GM19238 (cell line): Measurements from ENCODE around the gene CALR3.
A peak's percentile ranks its signal among the peaks of the same experiment; 100 is the strongest.
"Not testable (repeated sequence)": the region's sequence is repeated elsewhere in the genome, so short reads cannot be mapped to it uniquely, and the experiment has no call there.

Experiments used
- DNase-seq: peaks from one replicate; pipeline ENCODE4 v3.0.0; 2011; ENCODE audit warnings: low spot score; ENCODE audit not compliant: insufficient read length

The CALR3 gene

DNA sequence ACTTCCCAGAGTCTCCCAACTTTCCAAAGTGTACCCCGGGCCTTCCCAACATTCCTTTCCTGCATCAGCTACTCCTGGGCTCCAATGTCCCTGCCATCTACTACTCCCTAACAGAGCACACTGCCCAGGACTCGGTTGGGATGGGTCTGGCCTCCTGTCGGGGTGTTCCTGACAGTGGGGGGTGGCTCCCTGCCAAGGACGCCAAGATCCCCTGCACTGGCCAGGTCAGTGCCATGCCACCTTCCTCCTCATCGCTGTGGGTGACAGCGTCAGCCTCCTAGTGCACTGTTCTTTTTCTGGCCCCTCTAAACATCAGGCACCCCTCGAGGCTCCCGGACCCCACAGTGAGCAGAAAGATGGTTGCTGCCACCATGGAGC, 38.0 kb downstream of the CALR3 start:
- DNase-seq = no peak

DNA sequence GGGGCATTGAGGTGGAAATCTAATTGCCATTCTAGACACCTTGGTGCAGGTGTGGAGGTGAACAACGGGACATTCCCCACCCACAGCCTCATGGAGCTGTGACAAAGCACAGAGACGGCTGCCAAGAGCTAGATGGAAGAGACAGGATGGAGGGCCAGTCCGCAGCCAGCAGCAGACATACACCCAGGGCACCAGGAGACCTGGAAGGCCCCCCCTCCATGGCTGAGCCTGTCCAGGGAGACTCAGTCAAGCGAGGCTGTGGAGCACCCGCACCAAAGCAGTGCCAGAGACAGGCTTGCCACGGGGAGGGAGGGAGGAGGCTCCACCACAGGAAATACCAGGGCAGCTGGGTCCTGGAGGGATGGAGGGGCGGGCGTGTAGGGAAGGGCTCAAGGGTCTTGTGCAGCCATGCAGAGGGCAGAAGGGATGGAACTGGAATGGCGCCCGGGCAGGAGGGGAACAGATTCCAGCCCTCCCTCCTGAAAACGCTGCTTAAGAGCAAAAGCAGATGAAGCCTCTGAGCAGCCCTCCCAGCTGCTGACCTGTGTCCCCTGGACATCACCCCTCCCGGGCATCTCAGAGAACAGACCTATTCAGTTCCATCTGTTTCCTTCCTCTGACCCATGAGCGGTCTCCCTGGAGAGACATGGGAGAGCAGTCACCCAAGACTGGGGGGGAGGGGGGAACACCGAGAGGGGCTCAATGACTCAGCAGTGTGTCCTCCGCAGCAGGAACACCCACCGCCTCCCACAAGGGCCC, 38.6 kb downstream of the CALR3 start:
- no peak for DNase-seq

DNA sequence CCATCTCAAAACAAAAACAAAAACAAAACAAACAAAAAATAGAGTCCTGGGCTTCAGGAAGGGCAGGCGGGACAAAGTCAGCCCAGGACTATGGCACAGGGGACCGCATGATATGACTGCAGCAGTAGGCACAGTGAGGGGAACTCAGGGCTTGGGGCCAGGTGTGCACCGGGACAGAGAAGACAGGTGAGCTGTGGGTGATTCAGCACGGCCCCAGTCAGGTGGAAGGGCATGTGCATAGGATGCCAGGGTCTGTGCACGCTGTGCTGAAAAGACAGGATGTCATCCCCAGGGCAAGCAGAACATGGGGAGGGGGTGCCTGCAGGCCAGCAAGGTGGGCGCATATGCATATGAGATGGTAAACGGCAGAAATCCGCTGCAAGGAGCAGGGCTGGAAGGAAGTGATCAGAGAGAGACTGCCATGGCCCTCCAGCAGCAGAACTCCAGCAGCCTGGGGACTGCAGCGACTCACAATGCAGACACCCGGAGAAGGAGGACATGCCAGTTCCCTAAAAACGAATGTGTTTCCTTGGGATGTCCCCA, 39.2 kb downstream of the CALR3 start:
- DNase-seq = no peak

DNA sequence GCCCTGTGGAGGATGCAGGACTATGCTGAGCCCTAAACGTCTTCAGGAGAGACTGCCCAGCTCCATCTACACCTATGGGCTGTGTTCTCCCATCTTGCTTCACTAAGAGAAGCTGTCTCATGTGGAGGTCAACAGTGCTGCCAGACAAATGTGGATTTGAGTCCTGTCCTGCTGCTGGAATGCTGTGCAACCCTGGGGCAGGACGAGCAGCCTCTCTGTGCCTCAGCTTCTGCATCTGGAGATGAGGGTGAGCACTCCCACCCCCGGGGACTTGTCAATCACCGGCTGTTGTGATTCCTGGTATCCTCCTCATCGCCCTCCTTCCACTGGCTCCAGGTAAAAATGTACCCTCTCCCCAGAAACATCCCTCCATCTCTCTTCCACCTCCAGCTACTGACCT, 40.5 kb downstream of the CALR3 start:
- no peak for DNase-seq

DNA sequence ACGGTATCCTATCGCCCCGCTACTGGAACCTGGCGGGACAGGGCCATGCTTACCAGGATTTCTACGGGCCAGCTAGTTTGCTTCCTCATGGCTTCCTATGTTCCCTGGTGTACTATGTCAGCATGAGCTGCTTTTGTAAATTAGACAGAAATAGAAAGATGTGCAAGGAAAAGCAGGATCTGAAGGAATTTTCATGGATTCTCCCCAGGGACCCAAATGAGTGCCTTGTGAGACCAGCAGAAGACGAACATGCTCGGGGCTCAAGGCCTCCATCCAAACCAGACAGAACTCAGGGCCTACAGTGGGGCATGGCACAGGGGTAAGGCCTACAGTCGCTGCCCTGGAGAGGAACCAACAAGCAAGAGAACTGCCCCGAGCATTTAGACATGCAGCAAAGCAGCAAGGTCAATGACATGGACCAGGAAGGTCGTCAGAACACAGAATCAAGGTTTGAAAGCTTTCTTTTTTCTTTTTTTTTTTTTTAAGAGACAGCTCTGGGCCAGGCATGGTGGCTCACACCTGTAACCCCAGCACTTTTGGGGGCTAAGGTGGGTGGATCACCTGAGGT, 41.5 kb downstream of the CALR3 start:
- no peak for DNase-seq

DNA sequence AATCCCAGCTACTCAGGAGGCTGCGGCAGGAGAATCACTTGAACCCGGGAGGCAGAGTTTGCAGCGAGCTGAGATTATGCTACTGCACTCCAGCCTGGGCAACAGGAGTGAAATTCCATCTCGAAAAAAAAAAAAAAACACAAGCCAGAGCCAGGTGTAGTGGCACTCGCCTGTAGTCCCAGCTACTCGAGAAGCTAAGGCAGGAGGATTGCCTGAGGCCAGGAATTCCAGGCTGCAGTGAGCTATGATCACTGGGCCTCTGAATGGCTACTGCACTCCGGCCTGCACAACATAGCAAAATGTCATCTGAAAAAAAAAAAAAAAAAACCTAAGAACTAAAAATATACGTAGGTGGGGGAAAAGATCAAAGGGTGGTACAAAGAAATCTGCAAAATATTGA, 43.6 kb downstream of the CALR3 start:
- DNase-seq = no peak

DNA sequence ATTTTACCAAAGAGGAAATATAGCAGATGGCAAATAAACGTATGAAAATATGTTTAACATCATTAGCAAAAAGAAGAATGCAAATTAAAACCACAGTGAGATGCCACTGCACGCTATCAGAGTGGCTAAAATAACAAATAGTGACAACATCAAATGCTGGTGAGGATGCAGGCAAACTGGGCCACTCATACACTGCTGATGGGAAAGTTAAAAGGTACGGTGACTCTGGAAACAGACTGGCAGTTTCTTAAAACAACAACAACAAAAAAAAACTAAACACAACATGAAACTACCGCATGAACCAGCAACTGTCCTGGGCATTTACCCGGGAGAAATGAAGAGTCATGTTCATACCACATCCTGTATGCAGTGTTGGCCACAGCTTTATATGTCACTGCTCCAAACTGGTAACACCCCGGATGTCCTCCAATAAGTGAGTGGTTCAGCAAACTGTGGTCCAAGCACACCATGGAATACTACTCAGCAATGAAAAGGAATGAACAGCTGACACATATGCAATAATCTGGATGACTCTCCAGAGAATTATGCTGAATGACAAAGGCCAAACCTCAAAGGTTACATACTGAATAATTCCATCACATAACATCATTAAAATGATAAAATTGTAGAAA, 46.5 kb downstream of the CALR3 start:
- peak; percentile 66 for DNase-seq

DNA sequence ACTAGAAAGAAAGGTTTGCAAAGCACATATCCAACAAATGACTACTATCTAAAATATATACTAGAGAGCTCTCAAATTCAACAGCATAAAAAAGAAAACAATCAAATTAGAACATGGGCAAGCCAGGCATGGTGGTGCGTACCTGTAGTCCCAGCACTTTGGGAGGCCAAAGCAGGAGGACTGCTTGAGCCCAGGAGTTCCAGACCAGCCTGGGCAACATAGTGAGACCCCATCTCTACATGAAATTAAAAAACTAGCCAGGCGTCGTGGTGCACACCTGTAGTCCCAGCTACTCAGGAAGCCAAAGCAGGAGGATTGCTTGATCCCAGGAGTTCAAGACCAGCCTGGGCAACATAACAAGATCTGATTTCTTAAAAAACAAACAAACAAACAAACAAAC, 47.1 kb downstream of the CALR3 start:
- DNase-seq = not testable (repeated sequence)

DNA sequence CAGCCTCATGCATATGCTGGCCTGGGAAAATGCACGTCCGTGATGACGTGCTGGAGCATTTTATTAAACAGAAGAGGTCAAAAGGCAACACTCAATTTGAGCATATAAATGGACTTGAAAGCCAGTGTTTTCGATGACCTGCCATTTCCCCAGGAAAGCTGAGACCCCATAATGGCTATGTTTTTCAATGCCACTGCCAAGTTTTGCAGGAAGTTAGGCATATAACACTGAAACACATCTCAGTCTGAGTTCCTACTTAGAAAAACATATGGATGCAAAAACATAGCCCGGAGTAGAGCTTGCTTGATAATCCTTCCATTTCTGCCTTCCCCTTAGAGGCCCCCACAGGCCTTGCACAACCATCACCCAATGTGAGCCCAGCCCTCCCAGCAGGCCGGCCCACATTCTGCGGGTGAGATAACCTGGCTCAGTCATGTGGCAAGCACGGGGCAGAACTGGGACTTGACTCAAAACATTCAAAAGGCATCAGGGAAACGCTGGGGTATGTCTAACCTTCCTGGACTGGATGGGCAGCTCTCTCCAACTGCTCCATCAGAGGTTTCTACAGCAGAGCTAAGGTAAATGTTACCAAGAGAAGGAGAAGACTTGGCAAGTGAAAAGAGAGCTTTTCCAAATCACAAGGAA, 49.1 kb downstream of the CALR3 start:
- DNase-seq = no peak

DNA sequence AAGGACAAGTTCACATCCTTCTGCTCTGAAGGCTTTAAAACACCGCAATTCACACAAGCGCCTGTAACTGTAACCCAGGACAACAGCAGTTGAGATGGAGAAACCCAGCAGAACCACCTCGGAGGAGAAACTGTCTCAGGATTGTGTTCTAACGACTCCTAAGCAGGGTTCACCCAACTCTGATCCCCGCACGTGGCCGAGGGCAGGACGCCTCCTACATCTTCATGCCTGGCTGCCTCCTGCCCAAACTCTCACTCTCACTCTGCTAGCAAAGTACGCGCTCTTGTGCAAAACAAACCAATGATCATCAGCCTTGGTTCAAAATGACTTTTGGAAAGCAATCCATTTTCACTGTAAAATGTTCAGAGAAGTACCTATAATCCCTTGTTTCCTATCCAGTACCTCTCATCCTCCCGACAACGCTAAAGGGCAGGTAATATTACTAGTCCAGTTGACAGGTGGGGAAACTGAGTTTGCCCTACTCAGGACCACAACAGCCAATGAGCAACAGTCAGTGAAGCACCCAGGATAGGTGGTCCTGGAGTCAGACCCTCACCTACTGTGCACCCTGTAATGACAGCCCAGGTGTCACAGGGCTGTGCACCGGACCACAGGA, 49.8 kb downstream of the CALR3 start:
- no peak for DNase-seq

DNA sequence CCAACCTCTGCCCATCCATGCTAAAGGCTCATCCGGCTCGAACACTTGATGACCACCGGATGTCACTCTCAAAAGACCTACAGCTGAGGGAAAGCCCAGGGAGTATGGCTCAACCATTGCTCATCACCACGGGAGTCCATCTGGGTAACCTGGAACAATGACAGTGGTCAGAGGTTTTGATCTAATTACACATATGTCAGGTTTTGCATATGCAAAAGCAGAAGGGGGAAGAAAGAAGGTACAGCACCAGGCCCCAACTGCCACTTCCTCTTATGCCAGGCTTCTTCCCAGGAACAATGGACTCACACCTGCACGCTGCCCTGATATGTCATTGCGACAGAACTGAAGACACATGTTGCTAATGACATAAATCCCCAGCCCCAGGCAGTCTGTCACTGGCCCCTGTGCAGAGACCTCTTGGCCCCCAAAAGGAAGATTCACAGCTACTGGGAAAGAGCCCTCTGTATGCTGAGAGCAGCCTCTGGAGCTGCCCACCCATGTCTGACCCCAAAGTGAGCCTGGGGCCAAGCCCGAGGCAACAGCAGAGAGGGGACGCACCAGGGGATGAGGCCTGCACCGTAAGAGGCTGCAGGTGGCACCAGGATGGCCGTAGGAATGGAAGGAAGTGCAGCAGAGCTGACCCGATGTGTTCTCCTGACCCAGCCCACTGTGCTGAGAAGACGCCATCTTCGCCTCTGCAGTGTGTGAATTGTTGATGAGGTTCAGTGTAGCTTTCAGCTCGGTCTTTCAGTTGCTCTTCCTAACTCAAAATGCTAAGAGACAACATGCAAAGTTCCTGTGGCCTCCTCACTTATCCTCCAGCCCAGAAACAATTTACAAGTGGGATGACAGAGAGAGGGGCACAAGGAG, 50.5 kb downstream of the CALR3 start:
- DNase-seq = no peak

DNA sequence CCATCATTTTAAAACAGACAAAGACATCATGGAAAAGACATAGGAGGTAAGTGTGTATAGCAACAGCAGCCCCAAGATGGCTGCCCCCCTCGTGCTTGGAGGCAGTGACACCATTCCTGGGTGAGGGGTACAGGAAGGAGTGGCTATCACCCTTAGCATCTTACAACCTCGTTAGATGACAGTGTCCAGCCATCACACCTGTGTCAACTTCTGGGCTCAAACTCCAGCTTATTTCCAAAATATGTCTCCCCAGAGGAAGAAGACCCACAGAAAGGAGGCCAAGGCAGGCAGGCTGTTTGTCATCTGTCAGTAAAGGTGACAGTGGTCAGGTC, 51.7 kb downstream of the CALR3 start:
- DNase-seq = no peak

DNA sequence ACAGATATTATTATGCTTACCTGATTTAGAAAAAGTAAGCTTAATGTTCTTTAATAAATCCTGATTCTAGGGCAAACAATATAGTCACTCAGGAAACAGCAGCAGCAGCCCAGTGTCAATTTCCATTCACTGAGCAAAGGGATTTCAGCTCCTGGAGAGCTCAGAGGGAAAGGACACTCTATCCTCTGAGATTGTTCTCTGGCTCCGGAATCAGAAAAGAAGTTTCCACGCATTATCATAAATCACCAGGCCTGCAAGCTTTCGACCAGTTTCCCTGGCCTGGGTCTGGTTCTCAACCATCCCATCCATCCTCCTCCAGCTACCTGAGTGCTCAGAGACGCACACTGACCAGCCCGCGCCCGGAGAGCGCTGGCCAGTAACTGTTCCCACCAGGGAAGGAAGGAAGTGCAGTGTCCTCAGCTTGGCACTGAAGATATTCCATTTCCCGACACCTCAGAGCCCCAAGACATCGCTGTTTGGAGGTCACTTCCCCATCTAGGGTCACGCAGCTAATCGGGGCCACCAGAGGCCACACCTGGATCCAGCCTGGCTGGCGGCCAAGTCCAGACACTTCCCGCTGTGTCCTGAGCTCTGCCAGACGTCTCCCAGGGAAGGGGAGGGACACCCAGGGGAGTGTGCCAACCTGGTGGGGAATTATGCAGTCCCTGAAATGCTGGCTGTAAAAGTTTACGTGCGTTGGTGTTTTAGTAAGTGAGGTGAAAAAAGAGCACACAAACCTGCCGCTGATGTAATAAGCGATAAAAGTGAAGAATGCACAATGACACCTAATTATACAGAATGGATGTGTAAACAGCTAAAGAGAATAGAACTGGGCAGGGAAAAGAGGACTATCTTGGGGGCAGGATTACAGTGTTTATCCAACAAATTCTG, 53.3 kb downstream of the CALR3 start:
- no peak for DNase-seq

DNA sequence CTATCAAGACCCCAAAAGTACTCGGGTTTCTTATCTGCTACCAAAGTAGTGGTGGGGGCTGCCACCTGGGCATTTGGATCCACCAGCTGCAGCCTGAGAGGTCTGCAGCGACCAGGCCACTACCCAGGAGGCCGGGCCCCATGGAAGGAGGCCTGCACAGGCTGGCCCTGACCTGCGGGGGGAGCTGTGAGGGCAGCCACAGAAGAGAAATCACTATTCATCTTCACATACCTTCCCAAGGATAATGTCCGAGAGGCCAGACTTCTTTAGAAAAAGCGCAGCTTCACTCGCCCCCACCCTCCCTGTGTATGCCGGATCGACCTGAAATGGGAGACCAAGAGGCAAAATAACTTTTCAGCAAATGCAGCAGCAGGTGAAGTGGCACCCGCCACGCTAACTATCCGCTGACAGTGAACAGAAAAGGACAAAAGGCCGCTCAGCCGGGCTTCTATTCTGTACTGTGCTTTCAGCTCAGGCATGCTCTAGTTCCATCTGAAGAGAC, 54.3 kb downstream of the CALR3 start:
- DNase-seq = no peak

DNA sequence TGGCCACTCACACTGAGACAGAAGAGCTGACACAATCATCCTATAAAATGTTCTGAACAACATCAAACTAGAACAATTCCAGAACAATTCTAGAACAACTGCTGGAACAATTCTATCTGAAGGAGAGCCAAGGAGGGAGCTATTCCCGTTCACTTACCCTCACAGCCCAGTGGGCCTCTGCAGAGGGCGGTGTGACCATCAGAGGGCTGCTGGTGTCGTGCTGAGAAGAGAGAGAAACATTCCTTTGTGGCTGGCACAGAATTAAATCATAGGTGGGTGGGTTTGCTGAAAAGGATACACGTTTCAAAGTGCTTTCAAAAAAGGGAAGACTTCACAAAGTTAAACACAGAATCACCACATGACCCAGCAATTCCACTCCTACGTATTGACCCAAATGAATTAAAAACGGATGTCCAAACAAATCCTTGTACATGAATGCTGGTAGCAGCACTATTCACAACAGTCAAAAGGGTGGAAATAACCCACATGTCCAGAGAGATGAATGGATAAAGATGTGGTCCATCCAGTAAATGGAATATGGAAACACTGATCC, 59.1 kb downstream of the CALR3 start:
- DNase-seq = no peak

DNA sequence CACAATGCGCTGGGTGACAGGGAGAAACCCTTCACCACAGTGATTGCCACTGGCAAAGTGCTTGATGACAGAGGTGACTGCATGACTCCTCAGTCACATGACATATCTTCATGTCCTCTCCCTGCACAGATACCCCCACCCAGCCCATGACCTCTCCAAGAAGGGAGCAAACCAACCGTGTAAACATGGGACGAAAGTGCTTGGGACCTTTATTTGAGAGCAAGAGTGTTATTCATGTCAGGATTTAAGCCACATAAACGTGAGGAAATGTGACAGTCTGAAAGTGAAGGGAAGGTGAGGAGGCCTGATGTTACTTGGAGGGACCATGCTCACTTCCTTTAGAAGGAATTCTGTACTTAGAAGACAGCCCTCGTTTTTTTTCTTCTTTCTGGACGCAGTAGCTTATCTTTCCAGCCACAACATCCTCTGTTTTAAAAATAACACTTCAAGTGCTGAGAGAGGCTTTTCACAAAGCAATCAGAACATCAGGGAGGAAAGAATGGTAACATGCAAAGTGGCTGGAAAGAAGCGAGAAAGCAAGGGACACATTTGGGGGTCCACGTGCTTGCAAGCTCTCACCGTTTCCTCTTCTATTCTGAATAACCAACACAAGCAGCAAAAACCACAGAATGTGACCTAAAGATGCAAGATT, 59.8 kb downstream of the CALR3 start:
- no peak for DNase-seq

DNA sequence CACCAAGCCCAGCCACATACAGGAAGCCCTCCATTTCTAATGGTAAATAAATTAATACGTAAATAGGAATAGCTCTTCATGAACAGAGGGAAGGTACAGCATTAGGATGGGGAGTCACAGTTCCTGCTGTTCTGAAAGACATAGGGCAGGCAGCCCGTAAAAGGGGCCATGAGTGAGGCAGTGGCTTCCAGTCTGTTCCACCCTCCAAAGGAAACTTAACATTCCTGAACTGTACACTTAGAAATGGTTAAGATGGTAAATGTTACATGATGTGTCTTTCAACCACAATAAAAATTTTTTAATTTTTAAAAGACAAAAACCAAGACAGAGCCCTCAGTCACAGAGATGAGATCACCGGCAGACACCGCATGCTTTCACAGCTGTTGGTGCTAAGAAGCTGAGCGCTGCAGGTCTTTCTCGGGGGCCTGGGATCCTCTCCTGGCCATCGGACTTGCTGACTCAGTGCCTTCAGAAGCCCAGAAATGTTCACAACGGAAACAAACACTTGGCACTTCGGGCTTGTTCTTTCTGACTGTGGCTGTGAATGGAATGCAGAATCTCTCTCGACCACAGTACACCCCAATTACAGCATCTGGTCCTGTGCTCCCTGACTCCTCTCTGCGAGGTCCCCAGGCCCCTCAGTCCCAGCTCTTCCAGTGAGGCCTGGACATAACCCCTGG, 60.6 kb downstream of the CALR3 start:
- DNase-seq = no peak

DNA sequence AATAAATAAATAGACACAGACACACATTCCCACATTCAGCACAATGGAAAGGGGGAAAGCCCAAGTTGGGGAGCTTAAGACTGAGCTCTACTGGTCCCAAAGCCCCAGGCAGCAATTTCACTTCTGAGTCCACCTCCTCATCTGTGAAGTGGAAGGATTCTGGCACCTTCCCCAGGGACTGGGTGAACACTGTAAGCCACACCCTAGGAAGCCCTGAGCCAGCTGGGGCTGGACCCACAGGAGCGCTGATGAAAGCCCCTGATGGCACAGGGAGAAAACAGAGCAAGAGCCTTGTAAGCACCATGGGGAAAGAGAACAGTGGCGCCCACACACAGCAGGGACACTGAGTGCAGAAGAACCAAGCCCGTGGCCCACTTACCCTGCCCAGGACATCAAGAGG, 62.0 kb downstream of the CALR3 start:
- DNase-seq = no peak
